ENCODE measurements around the gene PGD.
"Not testable (repeated sequence)": the region's sequence is repeated elsewhere in the genome, so short reads cannot be mapped to it uniquely, and the experiment has no call there.

DNA sequence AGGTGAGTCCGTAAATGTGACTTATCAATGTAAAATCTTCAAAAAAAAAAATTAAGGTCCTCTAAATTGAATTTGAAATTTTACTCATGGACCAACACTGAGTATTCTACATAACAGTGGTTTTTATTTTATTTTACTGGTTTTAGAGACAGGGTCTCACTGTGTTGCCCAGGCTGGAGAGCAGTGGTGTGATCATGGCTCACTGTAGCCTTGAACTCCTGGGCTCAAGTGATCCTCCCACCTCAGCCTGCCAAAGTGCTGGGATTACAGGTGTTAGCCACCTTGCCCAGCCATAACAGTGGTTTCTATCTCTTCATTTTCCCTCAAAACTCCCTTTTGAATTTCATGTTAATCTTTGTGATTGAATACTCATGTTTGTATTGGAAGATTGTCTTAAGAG is 17.1 kb downstream of the PGD start:
- TF ChIP-seq, protein P1, sequence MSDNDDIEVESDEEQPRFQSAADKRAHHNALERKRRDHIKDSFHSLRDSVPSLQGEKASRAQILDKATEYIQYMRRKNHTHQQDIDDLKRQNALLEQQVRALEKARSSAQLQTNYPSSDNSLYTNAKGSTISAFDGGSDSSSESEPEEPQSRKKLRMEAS (IDR thresholded peaks at IDR 0.05; ENCODE audit: low read depth, low read length): not testable (repeated sequence)
- TF ChIP-seq, protein P2, sequence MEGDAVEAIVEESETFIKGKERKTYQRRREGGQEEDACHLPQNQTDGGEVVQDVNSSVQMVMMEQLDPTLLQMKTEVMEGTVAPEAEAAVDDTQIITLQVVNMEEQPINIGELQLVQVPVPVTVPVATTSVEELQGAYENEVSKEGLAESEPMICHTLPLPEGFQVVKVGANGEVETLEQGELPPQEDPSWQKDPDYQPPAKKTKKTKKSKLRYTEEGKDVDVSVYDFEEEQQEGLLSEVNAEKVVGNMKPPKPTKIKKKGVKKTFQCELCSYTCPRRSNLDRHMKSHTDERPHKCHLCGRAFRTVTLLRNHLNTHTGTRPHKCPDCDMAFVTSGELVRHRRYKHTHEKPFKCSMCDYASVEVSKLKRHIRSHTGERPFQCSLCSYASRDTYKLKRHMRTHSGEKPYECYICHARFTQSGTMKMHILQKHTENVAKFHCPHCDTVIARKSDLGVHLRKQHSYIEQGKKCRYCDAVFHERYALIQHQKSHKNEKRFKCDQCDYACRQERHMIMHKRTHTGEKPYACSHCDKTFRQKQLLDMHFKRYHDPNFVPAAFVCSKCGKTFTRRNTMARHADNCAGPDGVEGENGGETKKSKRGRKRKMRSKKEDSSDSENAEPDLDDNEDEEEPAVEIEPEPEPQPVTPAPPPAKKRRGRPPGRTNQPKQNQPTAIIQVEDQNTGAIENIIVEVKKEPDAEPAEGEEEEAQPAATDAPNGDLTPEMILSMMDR (IDR thresholded peaks at IDR 0.05 in 2 of 3, conservative IDR thresholded peaks at IDR 0.05 in 1 of 3; ENCODE audit: control insufficient read depth in 2 of 3, extremely low read depth in 1 of 3, insufficient read depth in 1 of 3, low read depth in 3 of 3, low read length in 3 of 3): not testable (repeated sequence)

All from GM12878 (cell line).